AG04450 (cell line): Measurements from ENCODE around the gene SLC16A13. TPM values are rescaled to one million over a fixed set of nuclear protein-coding genes. Genes with fewer than 3 reads are reported as not detected.
"Not testable (repeated sequence)": the region's sequence is repeated elsewhere in the genome, so short reads cannot be mapped to it uniquely, and the experiment has no call there.

Source experiments
- CTCF ChIA-PET: fragments of 300-600, 350-600 bp; formaldehyde crosslinking; extraction: SDS; loops from one replicate; lab custom pipeline; 2022; ENCODE audit warnings: antibody characterized with exemption, inconsistent platforms; lab: Charles Lee
- POLR2A ChIA-PET: fragments of 350-600 bp; formaldehyde crosslinking; extraction: SDS; loops from one replicate; lab custom pipeline; 2021; ENCODE audit warnings: antibody characterized with exemption, inconsistent platforms; lab: Yijun Ruan, JAX
- DNase-seq: peaks from one replicate; pipeline ENCODE4 v3.0.0-alpha.2; 2011; ENCODE audit warnings: low read depth, low spot score
- H3K27ac ChIP-seq: one replicate; pipeline ENCODE4 v1.5.1; 2012; ENCODE audit warnings: low read depth, low read length, control low read depth
- H3K27me3 ChIP-seq: one replicate; pipeline ENCODE4 v1.6.0; 2012; ENCODE audit warnings: low read length; ENCODE audit not compliant: control insufficient read depth, insufficient read depth
- H3K4me3 ChIP-seq: 2 replicates; pipeline ENCODE4 v1.5.1; 2011; ENCODE audit warnings: mild to moderate bottlenecking, low read depth, low read length, control low read depth
- H3K9me3 ChIP-seq: 2 replicates; pipeline ENCODE4 v1.5.1; 2012; ENCODE audit warnings: low read length; ENCODE audit not compliant: control insufficient read depth, insufficient read depth
- CTCF ChIP-seq: IDR thresholded peaks from 2 replicates; pipeline ENCODE4 v1.5.1; 2011; ENCODE audit warnings: low read depth, low read length, control low read depth, inconsistent platforms
- polyA plus RNA-seq: library from polyadenylated mRNA; depleted of rRNA; stranded (reverse); fragments of >200 nt; gene quantifications from 2 replicates; pipeline ENCODE4 v1.2.3, GENCODE V29; 2011

The SLC16A13 gene
- polyA plus RNA-seq, 1 experiment: 1.7 TPM

GRCh38 chr17:7047566-7047965 is 11.8 kb downstream of the SLC16A13 start:
- TF ChIP-seq CTCF: no peak
- Histone ChIP-seq H3K9me3 (no peaks in the 10 kb centered on the region; the same call in 1 of the 2 replicates), H3K27me3 (peaks cover 31% of the 10 kb centered on the region), H3K27ac (no peak overlapping the region), H3K4me3 (no peak overlapping the region)
- DNase-seq: no peak
- CTCF ChIA-PET: interaction anchor here (0.6 to 11.2 kb wide), 5 partner anchors 9 to 575 kb away, joined by 3 to 250 read pairs (median 4); no protein-coding TSS in a partner anchor
- POLR2A ChIA-PET: interaction anchor here (0.6 kb wide), 1 partner anchor 83 kb away, joined by 4 read pairs; no protein-coding TSS in a partner anchor

GRCh38 chr17:7048968-7049367 is 13.2 kb downstream of the SLC16A13 start:
- DNase-seq: no peak
- Histone ChIP-seq H3K9me3 (no peaks in the 10 kb centered on the region), H3K27ac (no peak overlapping the region), H3K27me3 (peaks cover 17% of the 10 kb centered on the region), H3K4me3 (no peak overlapping the region)
- no peak for TF ChIP-seq CTCF
- CTCF ChIA-PET: interaction anchor here (1.1 to 11.2 kb wide), 5 partner anchors 12 to 248 kb away, joined by 3 to 250 read pairs (median 3); no protein-coding TSS in a partner anchor
- POLR2A ChIA-PET: no interaction called here

- ChIA-PET POLR2A (interaction anchor here (0.6 kb wide), 1 partner anchor 85 kb away, joined by 3 read pairs; no protein-coding TSS in a partner anchor), CTCF (interaction anchor here (0.8 to 11.2 kb wide), 4 partner anchors 82 to 128 kb away, joined by 3 to 250 read pairs (median 14); no protein-coding TSS in a partner anchor)
- DNase-seq, H3K27me3 ChIP-seq, H3K9me3 ChIP-seq, H3K27ac ChIP-seq, H3K4me3 ChIP-seq: not testable (repeated sequence)
These were observed 14.8 kb downstream of the SLC16A13 start for GRCh38 chr17:7050583-7050982.

GRCh38 chr17:7056386-7056785 is 20.6 kb downstream of the SLC16A13 start:
- ChIA-PET CTCF (interaction anchor here (0.6 kb wide), 1 partner anchor 9 kb away, joined by 4 read pairs; no protein-coding TSS in a partner anchor), POLR2A (no interaction called here)
- no peak overlapping the region for H3K27ac ChIP-seq
- no peaks in the 10 kb centered on the region for H3K9me3 ChIP-seq
- H3K27me3 ChIP-seq: no peaks in the 10 kb centered on the region
- no peak for TF ChIP-seq CTCF
- DNase-seq: no peak
- H3K4me3 ChIP-seq: no peak overlapping the region

GRCh38 chr17:7058831-7059447 is 23.1 kb downstream of the SLC16A13 start:
- Histone ChIP-seq H3K27ac (no peak overlapping the region), H3K4me3 (no peak overlapping the region), H3K27me3 (peaks cover 5% of the 10 kb centered on the region), H3K9me3 (no peaks in the 10 kb centered on the region)
- ChIA-PET POLR2A (no interaction called here), CTCF (interaction anchor here (0.5 to 1.9 kb wide), 4 partner anchors 13 to 78 kb away, joined by 5 to 11 read pairs (median 6); no protein-coding TSS in a partner anchor)
- no peak for DNase-seq
- no peak for TF ChIP-seq CTCF
